Heart left ventricle (tissue), 16 donors: ENCODE results near the gene CHMP2B. TPM values are rescaled to one million over a fixed set of nuclear protein-coding genes. Genes with fewer than 3 reads are reported as not detected.

Source experiments
- ATAC-seq, 4 donors: fragments of 200-7000 bp; cut with Tn5 transposase; one replicate each; pipeline ENCODE4 v1.9.1; 2020 to 2022; ENCODE audit warnings: moderate library complexity in 4 of 4, mild to moderate bottlenecking in 3 of 4, moderate number of reproducible peaks in 1 of 4
- DNase-seq, 5 donors: peaks; one replicate each; pipeline ENCODE4 v3.0.0-alpha.2; 2020
- H3K27ac ChIP-seq, 12 donors: fragments of 200-600 bp; sonication (generic) in 4 of 12; one replicate each; pipeline versions ENCODE4 v1.5.0 to v1.8.0; 2016 to 2022; ENCODE audit warnings: mild to moderate bottlenecking in 2 of 12
- H3K27me3 ChIP-seq, 9 donors: fragments of 200-600 bp; sonication (generic) in 2 of 9; one replicate each; pipeline versions ENCODE4 v1.5.1 to v1.8.0; 2016 to 2022; ENCODE audit warnings: mild to moderate bottlenecking in 3 of 9
- H3K36me3 ChIP-seq, 9 donors: fragments of 200-600 bp; sonication (generic) in 2 of 9; one replicate each; pipeline versions ENCODE4 v1.5.0 to v1.8.0; 2018 to 2022; ENCODE audit warnings: mild to moderate bottlenecking in 2 of 9
- H3K4me1 ChIP-seq, 12 donors: fragments of 200-600 bp; sonication (generic) in 4 of 12; one replicate each; pipeline versions ENCODE4 v1.5.0 to v1.8.0; 2016 to 2022; ENCODE audit warnings: mild to moderate bottlenecking in 3 of 12
- H3K4me3 ChIP-seq, 12 donors: fragments of 200-600 bp; sonication (generic) in 4 of 12; one replicate each; pipeline versions ENCODE4 v1.5.0 to v1.8.0; 2017 to 2022; ENCODE audit warnings: mild to moderate bottlenecking in 9 of 12, moderate library complexity in 4 of 12
- H3K9me3 ChIP-seq, 12 donors: fragments of 200-600 bp; sonication (generic) in 4 of 12; one replicate each; pipeline versions ENCODE4 v1.5.0 to v1.8.0; 2016 to 2022; ENCODE audit warnings: mild to moderate bottlenecking in 1 of 12
- CTCF ChIP-seq, 12 donors: fragments of 200-600 bp; sonication (generic) in 4 of 12; IDR thresholded peaks; one replicate each; pipeline versions ENCODE4 v1.5.0 to v1.8.0; 2018 to 2022; ENCODE audit warnings: antibody characterized with exemption in 12 of 12, mild to moderate bottlenecking in 5 of 12
- POLR2A ChIP-seq, 2 donors: fragments of 450-650 bp; IDR thresholded peaks; one replicate each; pipeline ENCODE4 v1.6.1; 2017; ENCODE audit warnings: antibody characterized with exemption in 2 of 2, mild to moderate bottlenecking in 2 of 2, moderate library complexity in 2 of 2
- WGBS, 4 donors: extraction: QIAGEN DNeasy Blood & Tissue Kit in 2 of 4; methylation state at CpG; one replicate each; pipeline versions ENCODE4 v1.1.5 to v1.1.7; 2013 to 2018; 5-methylcytosine and 5-hydroxymethylcytosine counted together
- intact Hi-C, 10 donors: fragments of 100-400 bp; cut with DNase I; formaldehyde crosslinking; loops; one replicate each; pipeline versions ENCODE4 v1.11.1 to v1.14.2; 2022
- long read RNA-seq, 3 donors: library from polyadenylated mRNA; unstranded; transcript quantifications; one replicate each; pipeline ENCODE4 v2.0.0, GENCODE V29; 2020 to 2021
- polyA plus RNA-seq, 2 donors: library from polyadenylated mRNA; stranded (reverse); fragments of 200-250 nt; gene quantifications; one replicate each; pipeline ENCODE4 v1.2.3, GENCODE V29; 2013
- total RNA-seq, 9 donors: library from RNA; depleted of rRNA in 2 of 9; stranded (reverse); fragments of >200 nt in 2 of 9; fragmentation: NEBNext Ultra II Directional in 3 of 9; extraction: Animal tissue kit (Norgen Biotek cat#: 25700) in 3 of 9; gene quantifications; one replicate each; pipeline versions ENCODE4 v1.1.0 to v1.2.4, GENCODE V29; 2016 to 2023
- donor health status: ischemic (EF 13 %, LVEDD 7.1; RV severe dilation, severe dysfunction).
- donor health status: healthy with polysubstance abuse.
- donor health status: DM: no; HTN: yes; CAD: no.
- donor health status: DM: no; HTN: no; CAD: no.
- donor health status: ischemic (EF 25% LVEDD 6.9; RV normal size, moderate dysfunction).
- donor health status: ischemic (EF 25% LVEDD 5.7; RV mildly dilated, moderate dysfunction).
- donor health status: healthy.
- donor health status: DM: yes; HTN: yes; CAD: no.
- donor health status: ischemic (EF 35%, LVEDD 5.7; RV mildly dilated, moderate dysfunction).
- donor health status: nonischemic (EF 11% LVEDD 7.7; RV severe dilation, severe dysfunction).
- donor health status: DM: yes; HTN: yes; CAD: no.
- donor health status: PGD.
- donor health status: ischemic (EF 29% LVEDD 5.4; RV normal size, mild dysfunction).
- donor health status: nonischemic (EF 23%, LVEDD 6.1; RV moderate dilation, normal function).

The CHMP2B gene
- total RNA-seq (10 to 100 TPM; 25.3 to 42.3 (median 32.0) TPM), polyA plus RNA-seq (10 to 100 TPM; 13.6 to 28.3 TPM)
- long read RNA-seq, donor 1, transcript CHMP2B-201 (6 exons, 2,557 nt) = major isoform, 32 of 35 reads
- long read RNA-seq, donor 1, partial matches to known transcripts = 0 of 35 reads
- long read RNA-seq, donor 1, other reads (novel, unspliced or antisense) = 3 of 35 reads
- long read RNA-seq, donor 2, transcript CHMP2B-201 (6 exons, 2,557 nt) = major isoform, 75 of 82 reads
- long read RNA-seq, donor 2, partial matches to known transcripts = 1 of 82 reads
- long read RNA-seq, donor 2, other reads (novel, unspliced or antisense) = 6 of 82 reads
- long read RNA-seq, donor 3, transcript CHMP2B-201 (6 exons, 2,557 nt) = major isoform, 24 of 27 reads
- long read RNA-seq, donor 3, partial matches to known transcripts = 2 of 27 reads
- long read RNA-seq, donor 3, other reads (novel, unspliced or antisense) = 1 of 27 reads

DNA sequence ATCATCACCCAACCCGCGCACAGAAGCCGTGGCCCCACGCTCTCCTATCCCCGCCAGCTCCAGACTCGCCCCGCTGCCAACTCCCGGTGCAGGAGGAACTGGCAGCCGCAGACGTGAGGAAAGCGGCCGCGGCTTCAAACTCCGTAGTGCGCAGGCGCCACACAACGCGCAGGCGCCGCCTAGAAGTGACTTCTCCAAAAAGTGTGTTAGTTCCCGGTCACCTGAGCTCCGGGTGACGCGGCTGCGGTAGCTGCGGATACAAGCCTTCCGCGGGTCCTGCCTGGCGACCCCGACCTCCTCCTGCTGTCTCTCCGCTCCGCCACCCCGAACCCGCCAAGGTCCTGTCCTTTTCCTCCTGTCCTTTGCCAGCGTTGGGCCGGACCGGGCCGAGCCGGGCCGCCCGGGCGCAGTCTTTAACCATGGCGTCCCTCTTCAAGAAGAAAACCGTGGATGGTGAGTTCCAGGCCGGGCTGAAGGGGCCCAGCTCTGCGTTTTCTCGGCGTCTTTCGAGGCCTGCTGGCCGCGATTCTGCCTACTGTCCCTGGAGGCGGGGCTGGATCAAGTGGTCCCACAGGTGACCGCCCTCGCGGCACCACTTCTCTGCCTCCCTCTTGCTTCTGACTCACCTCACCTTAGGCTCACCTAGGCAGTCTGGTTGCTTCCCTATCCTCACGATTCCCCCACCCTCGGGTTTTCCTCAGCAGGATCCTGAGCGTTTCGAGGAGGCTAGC is at the start of gene CHMP2B:
Gene CHMP2B, plus strand, starts transcription at position 206 of the 731 bp plus-strand sequence. Its CDS starts 214 bp downstream, at position 420.
- TF ChIP-seq POLR2A (IDR thresholded peaks at IDR 0.05) = peak in 1 of 2 donors; percentile 82
- no peak for TF ChIP-seq CTCF (IDR thresholded peaks at IDR 0.05)
- DNase-seq = peak; percentile 91 to 96 (median 95)
- 0 to 1% (median 0%) methylated on average over 39 to 59 of the region's 59 CpGs for WGBS, 4 donors
- H3K27me3 ChIP-seq = no peaks in the 10 kb centered on the region
- H3K27ac ChIP-seq = peak within 1 kb of the TSS; percentile 67 to 97 (median 92)
- H3K36me3 ChIP-seq = no peaks in the 10 kb centered on the region
- intact Hi-C loops = no loop called here
- no peaks in the 10 kb centered on the region for H3K9me3 ChIP-seq
- peaks cover 0 to 37% (median 18%) of the 10 kb centered on the region in 12 donors for H3K4me1 ChIP-seq
- H3K4me3 ChIP-seq = peak within 1 kb of the TSS; percentile 65 to 98 (median 92)
- peak; percentile 98 to 99 (median 98) for ATAC-seq

DNA sequence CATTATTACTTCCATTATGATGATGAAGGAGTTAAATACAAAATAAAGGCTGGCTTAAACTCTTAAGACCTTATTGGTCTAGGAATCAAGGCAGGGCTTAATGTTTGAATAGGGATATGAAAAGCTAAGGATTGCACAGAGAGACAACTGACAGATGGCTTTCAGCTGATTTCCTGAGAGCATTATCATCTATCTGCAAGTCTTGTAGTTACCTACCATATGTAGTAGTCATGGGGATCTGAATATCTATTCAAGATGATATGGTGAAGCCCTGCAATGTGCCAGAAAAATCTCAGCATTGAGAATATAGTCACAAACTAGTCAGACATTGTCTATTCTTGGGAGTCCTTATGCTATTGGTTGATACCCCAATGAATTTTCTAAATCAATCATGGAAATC is 47.5 kb upstream of the CHMP2B start:
- H3K27me3 ChIP-seq = no peaks in the 10 kb centered on the region
- intact Hi-C loops = loop anchor here in 1 of 10 donors (10.0 kb wide), 1 partner anchor 65 kb away; no protein-coding TSS in a partner anchor
- no peak overlapping the region for H3K27ac ChIP-seq
- H3K9me3 ChIP-seq = no peaks in the 10 kb centered on the region
- no peak overlapping the region for H3K4me3 ChIP-seq
- no peaks in the 10 kb centered on the region for H3K4me1 ChIP-seq
- ATAC-seq (no peak), DNase-seq (no peak)
- no peaks in the 10 kb centered on the region for H3K36me3 ChIP-seq
- TF ChIP-seq POLR2A (IDR thresholded peaks at IDR 0.05) (no peak), CTCF (IDR thresholded peaks at IDR 0.05) (no peak)

GRCh38 chr3:87181551-87181950 is 45.6 kb upstream of the CHMP2B start:
- ATAC-seq = no peak
- Histone ChIP-seq H3K27ac (no peak overlapping the region), H3K36me3 (no peaks in the 10 kb centered on the region), H3K9me3 (no peaks in the 10 kb centered on the region), H3K4me3 (no peak overlapping the region), H3K4me1 (no peaks in the 10 kb centered on the region), H3K27me3 (peaks cover 0 to 2% (median 0%) of the 10 kb centered on the region in 9 donors)
- no peak for DNase-seq
- TF ChIP-seq CTCF (IDR thresholded peaks at IDR 0.05) (no peak), POLR2A (IDR thresholded peaks at IDR 0.05) (no peak)
- intact Hi-C loops = no loop called here

- intact Hi-C loops = no loop called here
- Histone ChIP-seq H3K9me3 (no peaks in the 10 kb centered on the region), H3K36me3 (no peaks in the 10 kb centered on the region), H3K27ac (no peak overlapping the region), H3K4me3 (no peak overlapping the region), H3K27me3 (peaks cover 0 to 5% (median 0%) of the 10 kb centered on the region in 9 donors), H3K4me1 (no peaks in the 10 kb centered on the region)
- WGBS, 4 donors = 34 to 53% (median 42%) methylated on average over 2 of the region's 2 CpGs
- ATAC-seq (no peak), DNase-seq (no peak)
- TF ChIP-seq CTCF (IDR thresholded peaks at IDR 0.05) = no peak
- TF ChIP-seq POLR2A (IDR thresholded peaks at IDR 0.05) = no peak
These were observed 45.1 kb upstream of the CHMP2B start for GRCh38 chr3:87182023-87182422.
